GM12892 (cell line): ENCODE measurements around the gene ITIH5.

Experiments used
- POLR2A ChIP-seq: IDR thresholded peaks from 2 replicates; pipeline ENCODE4 v1.6.1; 2011; ENCODE audit warnings: low read depth, low read length, control low read depth
- POLR2AphosphoS5 ChIP-seq: IDR thresholded peaks from 2 replicates; pipeline ENCODE4 v1.6.1; 2011; ENCODE audit warnings: low read depth, low read length, control low read depth

DNA sequence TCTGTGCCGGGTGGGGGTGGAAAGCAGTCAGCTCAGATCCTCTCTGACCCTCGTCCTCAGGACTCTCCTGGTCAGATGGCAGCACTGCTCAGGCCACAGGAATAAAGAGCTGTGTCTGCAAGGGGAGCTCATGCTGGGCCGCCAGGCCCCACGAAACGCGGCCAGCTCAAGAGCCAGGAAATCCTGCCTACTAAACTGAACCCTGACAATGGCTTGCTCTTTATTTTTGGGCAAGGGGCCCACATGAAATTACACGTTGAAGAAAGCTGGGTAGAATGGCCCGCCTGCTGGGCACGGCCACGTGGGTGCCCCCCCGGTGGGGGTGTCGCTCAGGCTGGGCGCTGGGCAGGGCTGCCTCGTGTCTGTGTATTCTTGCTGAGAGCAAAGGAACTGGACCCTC is 103.0 kb downstream of the ITIH5 start:
- no peak for TF ChIP-seq POLR2A
- TF ChIP-seq POLR2AphosphoS5, result no peak
